K562 (cell line): ENCODE measurements around the gene CBL. TPM values are rescaled to one million over a fixed set of nuclear protein-coding genes. Genes with fewer than 3 reads are reported as not detected.

Experiments used
- ATAC-seq: fragments of 200-7000 bp; cut with Tn5 transposase; 3 replicates; pipeline ENCODE4 v1.9.1; 2020; ENCODE audit warnings: moderate library complexity
- BruUV-seq: library from RNA; stranded (reverse); fragments of 400-500 nt; replicated peaks from 2 replicates; lab custom pipeline; 2021; lab: Mats Ljungman, UMichigan
- CTCF ChIA-PET: fragments of 300-600 bp; formaldehyde crosslinking; extraction: SDS; loops from one replicate; lab custom pipeline; 2021; ENCODE audit warnings: low intra/inter-chr PET ratio; lab: Yijun Ruan, JAX
- POLR2A ChIA-PET: fragments of 300-600, 350-650 bp; sonication (Branson Sonifier 250); formaldehyde crosslinking; extraction: SDS; loops from one replicate; lab custom pipeline; 2021; ENCODE audit warnings: antibody characterized with exemption, inconsistent platforms; lab: Yijun Ruan, JAX
- DNase-seq, 4 experiments: peaks; one replicate each; pipeline versions ENCODE4 v3.0.0 to v3.0.0-alpha.2; 2011 to 2018; ENCODE audit warnings: low spot score in 3 of 4, mixed read lengths in 3 of 4; ENCODE audit errors: extremely low read depth in 1 of 4
- FAIRE-seq: peaks from 2 replicates; lab custom pipeline; 2011; peaks lifted over from hg19 to GRCh38; lab: Jason Lieb, UNC
- H2AFZ ChIP-seq: 2 replicates; pipeline ENCODE4 v1.6.0; 2011; ENCODE audit warnings: low read depth, low read length, control low read depth, inconsistent platforms
- H3K27ac ChIP-seq: fragments of 200-600 bp; 3 replicates; pipeline ENCODE4 v1.8.0; 2011; ENCODE audit warnings: low read depth, mild to moderate bottlenecking, control low read depth, inconsistent platforms, low read length, moderate library complexity, mixed read lengths; ENCODE audit errors: extremely low read depth
- H3K27me3 ChIP-seq, 2 experiments: fragments of 300-600 bp in 1 of 2; 2 replicates in 1 of 2; 3 replicates in 1 of 2; pipeline versions ENCODE4 v1.6.0 to v1.8.0; 2011; ENCODE audit warnings: inconsistent platforms in 2 of 2, low read length in 2 of 2, mild to moderate bottlenecking in 1 of 2, mixed read lengths in 1 of 2, moderate library complexity in 1 of 2; ENCODE audit not compliant: control insufficient read depth in 2 of 2, insufficient read depth in 2 of 2
- H3K36me3 ChIP-seq: fragments of 300-600 bp; 3 replicates; pipeline ENCODE4 v1.8.0; 2011; ENCODE audit warnings: mild to moderate bottlenecking, low read length, inconsistent platforms; ENCODE audit not compliant: control insufficient read depth, insufficient read depth
- H3K4me1 ChIP-seq, 2 experiments: fragments of 200-600 bp in 1 of 2; replicated peaks in 1 of 2; 2 replicates in 1 of 2; 3 replicates in 1 of 2; pipeline versions ENCODE4 v1.5.1 to v1.8.0; 2011; ENCODE audit warnings: inconsistent platforms in 2 of 2, low read length in 2 of 2, mild to moderate bottlenecking in 1 of 2, mixed read lengths in 1 of 2, moderate library complexity in 1 of 2; ENCODE audit not compliant: control insufficient read depth in 2 of 2, insufficient read depth in 2 of 2
- H3K4me2 ChIP-seq: 2 replicates; pipeline ENCODE4 v1.6.1; 2011; ENCODE audit warnings: low read length, control low read depth, inconsistent platforms, mixed read lengths; ENCODE audit not compliant: insufficient read depth
- H3K4me3 ChIP-seq: fragments of 200-600 bp; sonication (generic), shearing (Covaris generic); 2 replicates; pipeline ENCODE4 v1.5.1; 2016; ENCODE audit warnings: control low read depth, inconsistent platforms
- H3K79me2 ChIP-seq: fragments of 200-600 bp; 3 replicates; pipeline ENCODE4 v1.8.0; 2011; ENCODE audit warnings: low read length, inconsistent platforms; ENCODE audit not compliant: control insufficient read depth, insufficient read depth
- H3K9ac ChIP-seq, 2 experiments: 2 replicates each; pipeline versions ENCODE4 v1.6.0 to v1.6.1; 2011; ENCODE audit warnings: low read depth in 2 of 2, low read length in 2 of 2, control low read depth in 1 of 2, inconsistent platforms in 1 of 2, mild to moderate bottlenecking in 1 of 2, mixed read lengths in 1 of 2; ENCODE audit not compliant: insufficient read depth in 1 of 2
- H3K9me1 ChIP-seq: one replicate; pipeline ENCODE4 v1.6.0; 2011; ENCODE audit warnings: inconsistent platforms, mild to moderate bottlenecking, low read length, moderate library complexity; ENCODE audit not compliant: control insufficient read depth, insufficient read depth
- H3K9me3 ChIP-seq: replicated peaks from 2 replicates; pipeline ENCODE4 v1.5.1; 2011; ENCODE audit warnings: low read depth, low read length, inconsistent platforms; ENCODE audit not compliant: control insufficient read depth, insufficient read depth
- H4K20me1 ChIP-seq: replicated peaks from 2 replicates; pipeline ENCODE4 v1.6.1; 2011; ENCODE audit warnings: low read length, inconsistent platforms, mixed read lengths; ENCODE audit not compliant: control insufficient read depth, insufficient read depth
- CXXC5 ChIP-seq: fragments of 250-450 bp; sonication (Bioruptor Pico); IDR thresholded peaks from 2 replicates; pipeline ENCODE4 v1.8.0; 2022; ENCODE audit warnings: inconsistent platforms, mild to moderate bottlenecking, moderate library complexity
- MBD2 ChIP-seq: sonication (generic); IDR thresholded peaks from 2 replicates; pipeline ENCODE4 v1.6.1; 2016; ENCODE audit warnings: low read depth, borderline replicate concordance
- MIER1 ChIP-seq: fragments of 450-650 bp; IDR thresholded peaks from 2 replicates; pipeline ENCODE4 v1.6.1; 2016; ENCODE audit warnings: antibody characterized with exemption, mild to moderate bottlenecking, low read depth
- NR2C2 ChIP-seq, 2 experiments: fragments of 200-800 bp in 1 of 2; sonication (Bioruptor generic) in 1 of 2; sonication (generic) in 1 of 2; formaldehyde crosslinking in 1 of 2; IDR thresholded peaks; 2 replicates each; pipeline versions ENCODE4 v1.6.1 to v1.8.0; 2016 to 2022; ENCODE audit warnings: mild to moderate bottlenecking in 1 of 2, missing compliant biosample characterization in 1 of 2, missing genetic modification characterization in 1 of 2, missing genetic modification reagents in 1 of 2
- RFX5 ChIP-seq: IDR thresholded peaks from 2 replicates; pipeline ENCODE4 v1.6.1; 2011; ENCODE audit warnings: low read depth, mild to moderate bottlenecking, improper control_type of control experiment, low read length
- ZFPM2 ChIP-seq: fragments of 250-450 bp; sonication (Bioruptor Pico); IDR thresholded peaks from 2 replicates; pipeline ENCODE4 v1.5.1; 2022; ENCODE audit warnings: mild to moderate bottlenecking
- ZNF384 ChIP-seq: IDR thresholded peaks from 2 replicates; pipeline ENCODE4 v1.6.1; 2012; ENCODE audit warnings: low read depth, low read length, improper control_type of control experiment
- WGBS: fragments of 100-300 bp; shearing (Covaris generic); methylation state at CpG from one replicate; pipeline ENCODE4 v1.1.6; 2016; ENCODE audit warnings: low coverage, mixed read lengths; ENCODE audit not compliant: insufficient coverage; ENCODE audit errors: missing lambda C conversion rate; 5-methylcytosine and 5-hydroxymethylcytosine counted together
- in situ Hi-C: fragments of 300-500 bp; cut with MboI; formaldehyde crosslinking; loops from 4 replicates; pipeline ENCODE4 v1.15.0; 2018; ENCODE audit warnings: inconsistent platforms, mixed read lengths
- intact Hi-C: fragments of 100-400 bp; cut with micrococcal nuclease; formaldehyde crosslinking; loops from 2 replicates; pipeline ENCODE4 v1.14.2; 2022
- polyA plus RNA-seq, 8 experiments: library from polyadenylated mRNA; depleted of rRNA in 4 of 8; stranded (reverse) in 5 of 8; unstranded in 3 of 8; fragments of >200 nt; fragmentation: Nextera tagmentation in 2 of 8; fragmentation: Illumina TruSeq in 1 of 8; extraction: Ambion mirVana in 2 of 8; extraction: Trizol in 1 of 8; gene quantifications; 2 replicates each; pipeline versions ENCODE4 v1.2.1 to v1.2.3, GENCODE V29; 2011 to 2014; ENCODE audit warnings: inconsistent platforms in 1 of 8, missing spikeins in 1 of 8
- total RNA-seq, 7 experiments: library from RNA; depleted of rRNA in 6 of 7; stranded (reverse); fragments of >200 nt in 6 of 7; fragmentation: Illumina TruSeq in 2 of 7; extraction: Trizol in 2 of 7; gene quantifications; 2 replicates each; pipeline versions ENCODE4 v1.2.1 to v1.2.3, GENCODE V29; 2011 to 2021; ENCODE audit warnings: low replicate concordance in 1 of 7
- TF ChIP-seq, protein P1 (sequence below): fragments of 450-650 bp; formaldehyde crosslinking; IDR thresholded peaks from 2 replicates; pipeline ENCODE4 v1.4.0; 2020; ENCODE audit warnings: mild to moderate bottlenecking, mixed read lengths
- TF ChIP-seq, protein P2 (sequence below): sonication (generic); formaldehyde crosslinking; IDR thresholded peaks from 2 replicates; pipeline ENCODE4 v1.8.0; 2022; ENCODE audit warnings: mild to moderate bottlenecking, missing genetic modification reagents

Gene CBL
- total and polyA plus RNA-seq, 9 of the 15 experiments (the other 6 are each of a cell fraction or from before 2014, with no cell fraction given) = 3.2 to 24.9 (median 9.9) TPM

DNA sequence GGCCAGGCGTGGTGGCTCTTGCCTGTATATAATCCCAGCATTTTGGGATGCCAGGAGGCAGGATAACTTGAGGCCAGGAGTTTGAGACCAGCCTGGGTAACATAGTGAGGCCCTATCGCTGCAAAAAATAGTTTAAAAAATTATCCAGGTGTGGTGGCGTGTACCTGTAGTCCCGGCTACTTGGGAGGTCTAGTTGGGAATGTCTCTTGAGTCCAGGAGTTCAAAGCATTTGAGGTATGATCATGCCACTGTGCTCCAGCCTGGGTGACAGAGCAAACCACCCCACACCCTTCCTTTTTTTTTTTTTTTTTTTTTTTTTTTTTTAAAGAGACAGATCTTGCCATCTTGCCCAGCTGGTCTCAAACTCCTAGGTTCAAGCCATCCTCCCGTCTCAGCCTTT, 16.8 kb downstream of the CBL start:
- Histone ChIP-seq H3K4me2 (no peak overlapping the region), H3K9me3 (no peaks in the 10 kb centered on the region), H3K27me3 (no peaks in the 10 kb centered on the region), H3K9me1 (no peaks in the 10 kb centered on the region), H4K20me1 (no peaks in the 10 kb centered on the region), H3K9ac (no peak overlapping the region), H3K27ac (no peak overlapping the region), H3K36me3 (no peaks in the 10 kb centered on the region), H3K4me1 (0 out of 5 replicates have a peak, but pooled peaks cover 0 to 3% of the 10 kb centered on the region in 2 experiments), H3K79me2 (peaks cover 31% of the 10 kb centered on the region), H3K4me3 (no peak overlapping the region), H2AFZ (no peak overlapping the region)
- CTCF ChIA-PET = no interaction called here
- TF ChIP-seq ZNF384 (peak; percentile 44; the same call in 1 of the 2 replicates), MIER1 (no peak)
- no peak for DNase-seq
- 95% methylated on average over 5 of the region's 5 CpGs for WGBS
- no TSS peak for BruUV-seq
- no peak for FAIRE-seq
- in situ Hi-C loops = no loop called here
- POLR2A ChIA-PET = interaction anchor here (1.3 to 1.8 kb wide), 3 partner anchors 12 to 27 kb away, joined by 3 to 7 read pairs (median 6); no protein-coding TSS in a partner anchor
- no peak for ATAC-seq
- intact Hi-C loops = no loop called here

DNA sequence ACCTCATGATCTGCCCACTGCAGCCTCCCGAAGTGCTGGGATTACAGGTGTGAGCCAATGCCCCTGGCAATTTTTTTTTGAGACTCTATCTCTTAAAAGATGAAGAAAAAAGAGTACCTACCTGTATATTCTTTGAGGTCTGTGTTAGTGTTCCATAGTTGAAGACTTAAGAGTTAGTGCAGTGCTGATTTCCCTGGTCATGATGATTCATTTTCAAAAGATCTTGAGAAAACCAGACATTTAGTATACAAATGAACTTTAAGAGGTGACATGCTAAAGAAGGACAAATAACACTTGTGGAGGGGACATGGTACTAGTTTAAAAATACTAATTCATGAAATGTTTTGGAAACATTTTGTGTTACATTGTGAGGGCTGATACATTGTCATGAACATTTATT, 17.7 kb downstream of the CBL start:
- TF ChIP-seq, protein P1, sequence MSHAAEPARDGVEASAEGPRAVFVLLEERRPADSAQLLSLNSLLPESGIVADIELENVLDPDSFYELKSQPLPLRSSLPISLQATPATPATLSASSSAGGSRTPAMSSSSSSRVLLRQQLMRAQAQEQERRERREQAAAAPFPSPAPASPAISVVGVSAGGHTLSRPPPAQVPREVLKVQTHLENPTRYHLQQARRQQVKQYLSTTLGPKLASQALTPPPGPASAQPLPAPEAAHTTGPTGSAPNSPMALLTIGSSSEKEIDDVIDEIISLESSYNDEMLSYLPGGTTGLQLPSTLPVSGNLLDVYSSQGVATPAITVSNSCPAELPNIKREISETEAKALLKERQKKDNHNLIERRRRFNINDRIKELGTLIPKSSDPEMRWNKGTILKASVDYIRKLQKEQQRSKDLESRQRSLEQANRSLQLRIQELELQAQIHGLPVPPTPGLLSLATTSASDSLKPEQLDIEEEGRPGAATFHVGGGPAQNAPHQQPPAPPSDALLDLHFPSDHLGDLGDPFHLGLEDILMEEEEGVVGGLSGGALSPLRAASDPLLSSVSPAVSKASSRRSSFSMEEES (CRISPR knock-in tag) = no peak
- TF ChIP-seq ZFPM2 (CRISPR knock-in tag) = no peak
- no peak for TF ChIP-seq CXXC5 (CRISPR knock-in tag)
- TF ChIP-seq, protein P2, sequence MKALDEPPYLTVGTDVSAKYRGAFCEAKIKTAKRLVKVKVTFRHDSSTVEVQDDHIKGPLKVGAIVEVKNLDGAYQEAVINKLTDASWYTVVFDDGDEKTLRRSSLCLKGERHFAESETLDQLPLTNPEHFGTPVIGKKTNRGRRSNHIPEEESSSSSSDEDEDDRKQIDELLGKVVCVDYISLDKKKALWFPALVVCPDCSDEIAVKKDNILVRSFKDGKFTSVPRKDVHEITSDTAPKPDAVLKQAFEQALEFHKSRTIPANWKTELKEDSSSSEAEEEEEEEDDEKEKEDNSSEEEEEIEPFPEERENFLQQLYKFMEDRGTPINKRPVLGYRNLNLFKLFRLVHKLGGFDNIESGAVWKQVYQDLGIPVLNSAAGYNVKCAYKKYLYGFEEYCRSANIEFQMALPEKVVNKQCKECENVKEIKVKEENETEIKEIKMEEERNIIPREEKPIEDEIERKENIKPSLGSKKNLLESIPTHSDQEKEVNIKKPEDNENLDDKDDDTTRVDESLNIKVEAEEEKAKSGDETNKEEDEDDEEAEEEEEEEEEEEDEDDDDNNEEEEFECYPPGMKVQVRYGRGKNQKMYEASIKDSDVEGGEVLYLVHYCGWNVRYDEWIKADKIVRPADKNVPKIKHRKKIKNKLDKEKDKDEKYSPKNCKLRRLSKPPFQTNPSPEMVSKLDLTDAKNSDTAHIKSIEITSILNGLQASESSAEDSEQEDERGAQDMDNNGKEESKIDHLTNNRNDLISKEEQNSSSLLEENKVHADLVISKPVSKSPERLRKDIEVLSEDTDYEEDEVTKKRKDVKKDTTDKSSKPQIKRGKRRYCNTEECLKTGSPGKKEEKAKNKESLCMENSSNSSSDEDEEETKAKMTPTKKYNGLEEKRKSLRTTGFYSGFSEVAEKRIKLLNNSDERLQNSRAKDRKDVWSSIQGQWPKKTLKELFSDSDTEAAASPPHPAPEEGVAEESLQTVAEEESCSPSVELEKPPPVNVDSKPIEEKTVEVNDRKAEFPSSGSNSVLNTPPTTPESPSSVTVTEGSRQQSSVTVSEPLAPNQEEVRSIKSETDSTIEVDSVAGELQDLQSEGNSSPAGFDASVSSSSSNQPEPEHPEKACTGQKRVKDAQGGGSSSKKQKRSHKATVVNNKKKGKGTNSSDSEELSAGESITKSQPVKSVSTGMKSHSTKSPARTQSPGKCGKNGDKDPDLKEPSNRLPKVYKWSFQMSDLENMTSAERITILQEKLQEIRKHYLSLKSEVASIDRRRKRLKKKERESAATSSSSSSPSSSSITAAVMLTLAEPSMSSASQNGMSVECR (CRISPR knock-in tag) = no peak
- no peak for TF ChIP-seq RFX5
- no peak for TF ChIP-seq MBD2
- TF ChIP-seq NR2C2 (CRISPR knock-in tag; IDR thresholded peaks at IDR 0.05) = no peak
- TF ChIP-seq NR2C2 (tag; IDR thresholded peaks at IDR 0.05) = no peak
- TF ChIP-seq, all 486 proteins: peak for 0
- Histone ChIP-seq H3K4me1 (no peaks in the 10 kb centered on the region; a peak in 1 of 5 replicates), H3K27me3 (no peaks in the 10 kb centered on the region), H3K9me1 (no peaks in the 10 kb centered on the region), H3K4me3 (no peak overlapping the region), H3K9ac (no peak overlapping the region), H2AFZ (no peak overlapping the region), H3K4me2 (no peak overlapping the region), H4K20me1 (no peaks in the 10 kb centered on the region), H3K79me2 (peaks cover 25% of the 10 kb centered on the region), H3K36me3 (no peaks in the 10 kb centered on the region), H3K27ac (no peak overlapping the region), H3K9me3 (no peaks in the 10 kb centered on the region)
- no TSS peak for BruUV-seq
- no peak for DNase-seq
- intact Hi-C loops = no loop called here
- in situ Hi-C loops = no loop called here
- ChIA-PET CTCF (no interaction called here), POLR2A (interaction anchor here (0.5 kb wide), 1 partner anchor 13 kb away, joined by 3 read pairs; no protein-coding TSS in a partner anchor)
- no peak for FAIRE-seq
- WGBS = 88% methylated on average over 1 of the region's 1 CpG
- ATAC-seq = no peak
